Muscle of leg (tissue), 11 donors: Measurements from ENCODE around the gene KIAA0586. TPM values are rescaled to one million over a fixed set of nuclear protein-coding genes. Genes with fewer than 3 reads are reported as not detected.
"Not testable (repeated sequence)": the region's sequence is repeated elsewhere in the genome, so short reads cannot be mapped to it uniquely, and the experiment has no call there.

Source experiments
- DNase-seq: peaks from one replicate; pipeline ENCODE4 v3.0.0; 2013
- H3K27ac ChIP-seq: one replicate; pipeline ENCODE4 v1.5.1; 2013; ENCODE audit warnings: mild to moderate bottlenecking, low read length, control low read depth
- H3K27me3 ChIP-seq: one replicate; pipeline ENCODE4 v1.6.1; 2013; ENCODE audit warnings: low read length; ENCODE audit not compliant: control insufficient read depth, insufficient read depth
- H3K36me3 ChIP-seq: one replicate; pipeline ENCODE4 v1.6.1; 2013; ENCODE audit warnings: low read length; ENCODE audit not compliant: control insufficient read depth, insufficient read depth
- H3K4me1 ChIP-seq: one replicate; pipeline ENCODE4 v1.6.1; 2013; ENCODE audit warnings: low read length; ENCODE audit not compliant: control insufficient read depth, insufficient read depth
- H3K4me3 ChIP-seq: one replicate; pipeline ENCODE4 v1.5.1; 2013; ENCODE audit warnings: low read length, control low read depth
- H3K9me3 ChIP-seq: replicated peaks from 2 replicates; pipeline ENCODE4 v1.6.1; 2013; ENCODE audit warnings: low read depth, low read length; ENCODE audit not compliant: control insufficient read depth
- WGBS: methylation state at CpG from one replicate; pipeline ENCODE4 v1.1.5; 2013; ENCODE audit warnings: missing lambda C conversion rate; ENCODE audit not compliant: insufficient coverage; 5-methylcytosine and 5-hydroxymethylcytosine counted together
- polyA plus RNA-seq, 8 donors: library from polyadenylated mRNA; unstranded; fragments of 120-200 nt; gene quantifications; one replicate each; pipeline versions ENCODE4 v1.2.1 to v1.2.3, GENCODE V29; 2013; ENCODE audit warnings: inconsistent platforms in 1 of 8, low replicate concordance in 1 of 8; ENCODE audit not compliant: insufficient read length in 8 of 8, insufficient read depth in 1 of 8
- total RNA-seq: library from RNA; stranded (reverse); fragments of 120-200 nt; gene quantifications from one replicate; pipeline ENCODE4 v1.2.4, GENCODE V29; 2013

Gene KIAA0586
- total and polyA plus RNA-seq, 9 donors, result 11.2 to 20.1 (median 16.7) TPM

- Histone ChIP-seq H3K4me1 (no peaks in the 10 kb centered on the region), H3K9me3 (no peaks in the 10 kb centered on the region), H3K4me3 (no peak overlapping the region), H3K27ac (no peak overlapping the region), H3K27me3 (no peaks in the 10 kb centered on the region), H3K36me3 (peaks cover 19% of the 10 kb centered on the region)
- no peak for DNase-seq
- no CpG with 5 or more reads among the region's 2 CpGs for WGBS
Observed at GRCh38 chr14:58463147-58463546, 35.6 kb downstream of the KIAA0586 start.

GRCh38 chr14:58464652-58465051 lies 37.1 kb downstream of the KIAA0586 start:
- Histone ChIP-seq H3K36me3 (peaks cover 24% of the 10 kb centered on the region), H3K4me3 (no peak overlapping the region), H3K9me3 (no peaks in the 10 kb centered on the region), H3K27ac (no peak overlapping the region), H3K27me3 (no peaks in the 10 kb centered on the region), H3K4me1 (no peaks in the 10 kb centered on the region)
- WGBS, result 97% methylated on average over 5 of the region's 8 CpGs
- DNase-seq, result no peak

GRCh38 chr14:58465421-58465820 lies 37.9 kb downstream of the KIAA0586 start:
- no CpG with 5 or more reads among the region's 2 CpGs for WGBS

GRCh38 chr14:58466459-58466858 lies 38.9 kb downstream of the KIAA0586 start:
- Histone ChIP-seq H3K4me1 (no peaks in the 10 kb centered on the region), H3K36me3 (peaks cover 22% of the 10 kb centered on the region), H3K9me3 (no peaks in the 10 kb centered on the region), H3K27ac (no peak overlapping the region), H3K4me3 (no peak overlapping the region), H3K27me3 (no peaks in the 10 kb centered on the region)
- WGBS, result 100% methylated on average over 1 of the region's 1 CpG
- DNase-seq, result no peak

More at GRCh38 chr14:58465421-58465820, 37.9 kb downstream of the KIAA0586 start:
- DNase-seq, result no peak
- H3K27ac ChIP-seq, result no peak overlapping the region
- H3K4me1 ChIP-seq, result no peaks in the 10 kb centered on the region
- no peak overlapping the region for H3K4me3 ChIP-seq
- no peaks in the 10 kb centered on the region for H3K27me3 ChIP-seq
- no peaks in the 10 kb centered on the region for H3K9me3 ChIP-seq
- H3K36me3 ChIP-seq, result peaks cover 24% of the 10 kb centered on the region

GRCh38 chr14:58467575-58467974 lies 40.1 kb downstream of the KIAA0586 start:
- no CpG with 5 or more reads among the region's 2 CpGs for WGBS
- no peak overlapping the region for H3K27ac ChIP-seq
- H3K36me3 ChIP-seq, result peaks cover 21% of the 10 kb centered on the region

GRCh38 chr14:58469309-58469708 lies 41.8 kb downstream of the KIAA0586 start:
- H3K4me1 ChIP-seq, result no peaks in the 10 kb centered on the region
- H3K27ac ChIP-seq, result no peak overlapping the region
- no CpG with 5 or more reads among the region's 5 CpGs for WGBS
- H3K9me3 ChIP-seq, result no peaks in the 10 kb centered on the region
- no peak overlapping the region for H3K4me3 ChIP-seq
- H3K27me3 ChIP-seq, result no peaks in the 10 kb centered on the region
- peaks cover 16% of the 10 kb centered on the region for H3K36me3 ChIP-seq
- no peak for DNase-seq

More at GRCh38 chr14:58467575-58467974, 40.1 kb downstream of the KIAA0586 start:
- DNase-seq, result no peak
- Histone ChIP-seq H3K27me3 (no peaks in the 10 kb centered on the region), H3K4me1 (no peaks in the 10 kb centered on the region), H3K4me3 (no peak overlapping the region), H3K9me3 (no peaks in the 10 kb centered on the region)

GRCh38 chr14:58476320-58476719 lies 48.8 kb downstream of the KIAA0586 start:
- Histone ChIP-seq H3K27me3 (no peaks in the 10 kb centered on the region), H3K27ac (no peak overlapping the region), H3K4me3 (no peak overlapping the region), H3K9me3 (no peaks in the 10 kb centered on the region), H3K4me1 (no peaks in the 10 kb centered on the region), H3K36me3 (peaks cover 12% of the 10 kb centered on the region)
- WGBS, result no CpG with 5 or more reads among the region's 1 CpG
- DNase-seq, result no peak

- Histone ChIP-seq H3K27ac (no peak overlapping the region), H3K36me3 (peaks cover 15% of the 10 kb centered on the region), H3K9me3 (no peaks in the 10 kb centered on the region), H3K27me3 (no peaks in the 10 kb centered on the region), H3K4me3 (no peak overlapping the region), H3K4me1 (no peaks in the 10 kb centered on the region)
- WGBS, result no CpG with 5 or more reads among the region's 2 CpGs
- no peak for DNase-seq
Observed at GRCh38 chr14:58477653-58478052, 50.1 kb downstream of the KIAA0586 start.

GRCh38 chr14:58478329-58478728 lies 50.8 kb downstream of the KIAA0586 start:
- peaks cover 18% of the 10 kb centered on the region for H3K36me3 ChIP-seq

GRCh38 chr14:58479975-58480374 lies 52.5 kb downstream of the KIAA0586 start:
- Histone ChIP-seq H3K27ac (no peak overlapping the region), H3K9me3 (no peaks in the 10 kb centered on the region), H3K36me3 (peaks cover 16% of the 10 kb centered on the region), H3K27me3 (no peaks in the 10 kb centered on the region), H3K4me3 (no peak overlapping the region), H3K4me1 (no peaks in the 10 kb centered on the region)
- WGBS, result 100% methylated on average over 1 of the region's 1 CpG
- DNase-seq, result peak; percentile 18

More at GRCh38 chr14:58478329-58478728, 50.8 kb downstream of the KIAA0586 start:
- not testable (repeated sequence) for H3K27me3 ChIP-seq, H3K4me1 ChIP-seq, H3K4me3 ChIP-seq, DNase-seq, H3K27ac ChIP-seq, H3K9me3 ChIP-seq
- 100% methylated on average over 2 of the region's 5 CpGs for WGBS

- Histone ChIP-seq H3K9me3 (no peaks in the 10 kb centered on the region), H3K27ac (no peak overlapping the region), H3K4me3 (no peak overlapping the region), H3K4me1 (no peaks in the 10 kb centered on the region), H3K27me3 (no peaks in the 10 kb centered on the region), H3K36me3 (peaks cover 14% of the 10 kb centered on the region)
- no peak for DNase-seq
- WGBS, result no CpG with 5 or more reads among the region's 1 CpG
Observed at GRCh38 chr14:58484176-58484575, 56.7 kb downstream of the KIAA0586 start.
